Activated effector memory CD4-positive, alpha-beta T cell treated with anti-CD3 and anti-CD28 coated beads, Interleukin-2, amount 50 U/mL, for 16 hours (primary cell): ENCODE results near the gene TUBB6.
A peak's percentile ranks its signal among the peaks of the same experiment; 100 is the strongest.

ENCODE experiments used
- DNase-seq: peaks from one replicate; pipeline ENCODE4 v3.0.0-alpha.2; 2020

TUBB6 gene

DNA sequence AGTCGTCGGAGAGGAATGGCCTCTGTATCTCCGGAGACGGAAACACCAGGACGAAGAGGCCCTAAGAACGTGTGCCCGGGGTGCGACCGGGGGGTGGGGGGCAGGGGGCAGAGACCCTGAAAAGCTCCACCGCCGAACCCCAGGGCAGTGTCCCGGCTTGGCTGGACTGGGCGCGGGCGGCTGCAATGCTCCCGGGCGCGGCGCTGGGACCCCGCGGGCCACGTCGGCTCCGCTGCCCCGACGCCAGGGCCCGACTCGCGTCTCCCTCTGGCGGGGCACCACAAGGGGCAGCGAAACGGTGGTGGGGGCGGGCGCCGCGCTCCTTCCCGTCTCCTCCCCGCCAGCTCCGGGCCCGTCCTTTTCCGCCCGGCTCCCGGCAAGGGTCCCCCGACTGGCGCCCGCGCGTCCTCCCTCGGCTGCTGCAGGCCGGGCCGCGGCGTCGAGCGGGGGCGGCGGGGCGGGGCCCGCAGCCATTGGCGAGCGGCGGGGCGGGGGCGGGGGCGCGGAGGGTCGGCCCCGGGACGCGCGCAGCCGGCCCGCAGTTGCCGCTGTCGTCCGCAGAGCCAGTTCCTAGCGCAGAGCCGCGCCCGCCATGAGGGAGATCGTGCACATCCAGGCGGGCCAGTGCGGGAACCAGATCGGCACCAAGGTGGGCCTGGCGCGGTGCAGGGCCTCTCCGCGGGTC, at the start of gene TUBB6:
TUBB6 (plus strand) TSS at position 541 of the 685 bp plus-strand sequence; CDS start at position 593, 52 bp downstream.
- DNase-seq, result no peak

DNA sequence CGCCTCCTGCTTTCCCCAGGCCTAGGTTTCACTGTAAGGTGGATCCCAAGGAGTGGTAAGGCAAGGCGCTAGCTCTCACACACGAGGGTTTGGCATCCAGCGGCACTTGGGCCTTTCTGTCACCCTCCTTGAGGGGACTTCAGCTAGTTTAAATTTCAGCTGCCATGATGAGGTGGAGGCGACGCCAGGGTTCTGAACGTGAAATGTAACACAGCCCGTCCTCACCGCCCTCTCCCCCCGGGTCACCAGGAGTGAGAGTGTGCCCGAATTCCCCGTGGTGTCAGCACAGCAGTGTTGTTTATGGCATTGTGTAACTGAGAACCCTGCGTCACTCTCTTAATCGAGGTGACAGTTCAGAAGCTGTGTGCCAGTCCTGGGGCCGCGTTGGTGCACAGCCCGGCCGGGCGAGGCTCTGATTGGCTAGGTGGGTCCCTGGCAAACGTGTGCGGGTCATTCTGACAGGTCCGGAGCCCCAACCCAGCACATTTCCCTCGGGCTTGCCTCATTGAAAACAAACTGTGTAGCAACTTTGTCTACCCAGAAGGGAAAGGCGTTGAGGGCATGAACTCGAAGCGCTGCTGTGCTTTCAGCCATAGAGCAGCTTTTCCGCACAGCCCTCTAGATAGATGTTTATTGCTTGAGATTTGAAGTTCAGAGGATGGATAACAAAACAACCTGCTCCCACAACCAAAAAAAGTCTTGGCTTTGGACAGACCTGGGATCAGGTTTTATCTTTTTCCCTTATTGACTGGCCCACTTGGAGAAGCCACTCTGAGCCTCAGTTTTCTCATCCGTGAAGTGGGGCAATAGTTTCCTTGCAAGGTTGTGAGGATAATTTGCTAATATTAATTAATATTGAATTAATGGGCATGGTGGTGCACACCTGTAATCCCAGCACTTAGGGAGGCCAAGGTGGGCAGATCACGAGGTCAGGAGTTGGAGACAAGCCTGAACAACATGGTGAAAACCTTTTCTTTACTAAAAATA, 49.0 kb upstream of the TUBB6 start:
- no peak for DNase-seq

DNA sequence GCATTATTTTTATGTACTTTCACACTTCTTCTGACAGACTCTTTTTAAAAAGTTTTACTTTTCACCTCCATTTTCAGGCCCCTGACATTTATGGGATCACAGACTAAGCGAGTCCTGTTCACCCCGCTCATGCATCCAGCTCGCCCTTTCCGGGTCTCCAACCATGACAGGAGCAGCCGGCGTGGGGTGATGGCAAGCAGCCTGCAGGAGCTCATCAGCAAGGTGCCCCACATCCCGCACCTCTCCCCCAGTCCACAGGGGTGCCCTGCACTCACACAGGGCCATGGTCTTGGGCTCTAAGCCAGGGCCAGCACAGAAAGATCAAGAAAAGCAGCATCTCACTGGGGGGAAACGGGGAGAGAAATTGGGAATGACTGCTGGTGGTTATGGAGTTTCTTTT, 45.3 kb upstream of the TUBB6 start:
- no peak for DNase-seq

DNA sequence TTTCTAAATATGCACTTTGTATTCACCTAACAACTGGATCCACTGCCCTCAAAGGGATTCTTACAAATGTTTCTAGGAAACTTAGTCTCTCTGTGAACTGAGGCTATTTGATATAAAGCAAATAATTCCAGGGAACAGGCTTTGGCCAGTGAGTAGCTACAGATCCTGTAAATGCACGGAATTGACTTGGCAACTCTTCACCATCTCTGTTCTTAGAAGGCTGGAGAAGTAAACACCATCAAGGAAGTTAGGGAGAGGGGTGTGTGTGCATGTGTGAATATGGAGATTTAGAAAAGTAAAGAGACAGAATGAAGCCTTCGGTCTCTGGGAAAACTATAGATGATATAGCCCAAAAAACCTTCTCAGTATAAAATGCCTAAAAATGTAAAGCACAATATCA, 43.2 kb upstream of the TUBB6 start:
- no peak for DNase-seq

DNA sequence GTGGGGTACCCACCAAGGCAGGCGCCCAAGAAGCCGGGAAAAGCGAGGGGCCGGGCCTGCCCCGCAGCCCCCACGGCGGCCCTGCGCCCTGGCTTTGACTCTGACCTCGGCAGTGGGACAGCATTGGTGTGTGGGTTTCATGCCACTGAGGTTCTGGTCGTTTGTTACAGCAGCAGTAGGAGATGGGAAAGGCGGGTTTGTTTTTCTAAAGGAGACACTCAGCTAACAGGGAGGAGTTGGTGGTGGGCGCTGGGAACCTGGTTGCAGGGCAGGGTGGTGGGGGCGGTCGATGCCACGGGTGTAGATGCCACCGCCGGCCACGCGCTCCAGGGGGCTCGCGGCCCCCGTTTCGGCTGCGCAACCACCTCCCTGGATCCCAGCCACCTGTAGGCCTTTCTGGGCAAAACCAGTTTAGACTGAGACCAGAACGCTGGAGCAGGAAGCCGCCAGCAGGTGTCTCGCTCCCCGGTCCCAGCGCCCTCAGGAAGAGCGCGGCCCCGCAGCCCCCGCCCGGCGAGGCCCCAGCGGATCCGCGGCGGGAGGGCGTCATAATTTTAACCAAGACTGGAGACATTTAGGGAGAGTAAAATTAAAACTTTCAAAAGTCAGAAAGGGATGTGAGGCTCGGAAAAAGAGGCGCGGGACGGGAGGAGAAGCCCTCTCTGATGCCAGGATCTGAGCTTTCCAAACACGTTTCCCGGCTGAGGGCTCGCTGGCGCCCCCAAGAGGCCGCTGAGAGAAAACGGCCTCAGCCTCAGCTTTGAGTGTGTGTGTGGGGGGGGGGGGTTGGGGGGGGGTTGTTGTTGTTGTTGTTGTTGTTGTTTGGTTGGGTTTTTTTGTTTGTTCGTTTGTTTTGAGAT, 36.4 kb upstream of the TUBB6 start:
- DNase-seq, result peak; percentile 78

DNA sequence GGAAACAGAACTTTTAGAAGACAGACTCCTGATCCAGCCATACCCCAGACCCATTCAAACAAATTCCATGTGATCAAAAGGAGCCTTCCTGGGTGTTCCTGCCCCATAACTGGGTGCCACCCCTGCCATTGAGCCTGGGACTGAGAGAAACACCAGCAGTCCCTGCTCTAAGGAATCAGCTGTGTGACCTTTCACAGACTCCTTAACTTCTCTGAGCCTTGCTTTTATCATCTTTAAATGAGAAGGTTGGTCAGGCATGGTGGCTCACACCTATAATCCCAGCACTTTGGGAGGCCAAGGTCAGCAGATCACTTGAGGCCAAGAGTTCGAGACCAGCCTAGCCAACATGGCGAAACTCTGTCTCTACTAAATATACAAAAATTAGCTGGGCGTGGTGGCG, 33.2 kb upstream of the TUBB6 start:
- DNase-seq, result no peak

DNA sequence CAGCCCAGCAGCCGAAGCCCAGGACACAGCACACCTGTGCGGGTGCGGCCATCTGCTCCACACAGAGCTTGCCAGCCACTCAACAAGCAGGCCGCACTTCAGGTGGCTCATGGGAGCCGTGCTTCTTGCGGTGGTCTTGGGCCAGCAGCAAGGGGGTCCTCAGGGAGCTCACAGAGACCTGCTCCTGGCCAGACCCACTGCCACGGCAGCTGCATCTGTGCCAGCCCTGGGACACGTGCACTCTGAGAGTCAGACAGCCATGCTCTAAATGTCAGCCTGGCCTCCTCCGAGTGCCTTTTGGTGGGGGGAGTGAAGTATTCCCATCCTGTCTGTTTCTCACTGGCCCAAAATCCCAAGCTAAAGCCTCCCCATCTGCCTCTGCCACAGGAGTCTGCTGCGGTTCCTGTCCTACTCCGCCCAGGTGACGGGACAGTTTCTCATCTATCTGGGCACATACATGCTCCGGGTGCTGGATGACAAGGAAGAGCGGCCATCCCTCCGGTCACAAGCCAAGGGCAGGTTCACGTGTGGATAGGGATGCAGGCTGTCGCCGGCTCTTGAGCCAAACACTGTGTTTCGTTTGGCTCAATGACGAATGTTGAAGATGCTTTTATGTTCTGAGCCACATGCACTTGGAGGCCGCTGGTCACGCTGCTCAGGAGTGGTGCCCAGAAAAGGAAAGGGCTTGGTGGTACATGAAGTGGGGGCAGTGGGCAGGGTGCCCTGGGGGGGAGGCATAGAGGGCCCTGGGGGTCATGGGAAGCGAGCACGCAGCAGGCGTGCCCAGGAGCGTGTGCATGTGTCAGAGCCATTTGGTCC, 31.1 kb upstream of the TUBB6 start:
- no peak for DNase-seq

DNA sequence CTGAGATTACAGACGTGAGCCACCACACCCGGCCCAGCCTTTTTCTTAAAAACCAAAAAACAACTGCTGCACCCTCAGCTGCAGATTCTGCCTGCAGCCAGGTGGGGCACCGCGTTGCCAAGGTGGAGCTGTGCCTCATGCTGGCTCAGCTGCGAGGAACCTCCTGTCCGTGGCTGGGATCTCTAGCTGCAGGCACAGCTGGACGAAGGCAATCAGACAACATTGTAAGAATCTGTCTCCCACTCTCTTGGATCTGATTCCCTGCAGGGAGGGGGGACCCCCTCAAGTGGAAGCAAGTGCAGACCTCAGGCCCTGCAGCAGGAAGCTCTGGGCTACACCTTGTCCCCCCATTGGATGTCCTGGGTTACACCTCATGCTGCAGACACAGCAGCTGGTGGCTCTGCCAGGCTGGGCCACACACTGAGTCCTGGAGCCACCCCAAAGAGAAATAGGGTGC, 29.8 kb upstream of the TUBB6 start:
- no peak for DNase-seq

DNA sequence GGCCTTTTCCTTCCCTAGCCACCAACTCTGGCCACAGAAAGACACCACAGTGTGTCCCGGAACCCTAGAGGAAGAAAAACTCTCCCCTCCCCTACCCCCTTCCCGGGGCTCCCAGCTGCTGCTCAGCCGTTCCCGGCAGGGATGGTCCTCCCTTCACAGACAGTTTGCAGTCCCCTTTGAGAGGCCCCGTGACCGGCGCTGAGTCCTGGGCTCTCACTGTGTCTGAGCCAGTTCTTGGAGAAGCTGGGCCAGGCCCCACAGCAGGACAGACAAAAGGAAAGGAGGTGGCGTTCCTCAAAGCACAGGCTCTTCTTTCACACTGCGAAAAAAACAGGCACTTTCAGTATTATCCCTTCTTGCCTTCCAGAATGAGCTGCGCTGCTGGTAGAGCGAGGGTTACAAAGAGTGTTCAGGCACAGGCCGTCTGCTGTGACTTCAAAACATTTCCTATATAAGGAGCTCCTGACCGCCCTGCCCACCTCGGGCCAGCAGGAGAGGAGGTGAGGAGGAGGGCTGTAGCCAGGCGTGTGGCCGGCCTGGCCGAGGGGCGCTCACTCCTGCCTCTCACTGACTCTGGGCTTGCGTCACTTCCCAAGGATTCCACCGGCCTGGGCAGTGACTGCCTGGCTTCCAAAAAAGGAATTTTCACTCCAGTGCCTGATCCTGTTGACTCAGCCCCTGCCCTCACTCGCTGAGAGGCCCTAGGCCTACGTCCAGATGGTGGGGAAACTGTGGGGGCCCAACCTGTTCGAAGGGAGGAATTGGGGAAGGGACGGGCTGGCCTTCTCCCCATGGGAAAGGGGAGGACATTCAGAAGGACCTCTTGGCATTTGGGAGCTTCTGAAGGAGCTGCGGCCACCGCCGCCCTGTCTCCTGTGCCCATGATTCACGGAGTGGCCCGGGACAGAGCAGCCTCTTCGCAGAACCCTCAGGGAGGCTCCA, 29.0 kb upstream of the TUBB6 start:
- DNase-seq, result no peak

DNA sequence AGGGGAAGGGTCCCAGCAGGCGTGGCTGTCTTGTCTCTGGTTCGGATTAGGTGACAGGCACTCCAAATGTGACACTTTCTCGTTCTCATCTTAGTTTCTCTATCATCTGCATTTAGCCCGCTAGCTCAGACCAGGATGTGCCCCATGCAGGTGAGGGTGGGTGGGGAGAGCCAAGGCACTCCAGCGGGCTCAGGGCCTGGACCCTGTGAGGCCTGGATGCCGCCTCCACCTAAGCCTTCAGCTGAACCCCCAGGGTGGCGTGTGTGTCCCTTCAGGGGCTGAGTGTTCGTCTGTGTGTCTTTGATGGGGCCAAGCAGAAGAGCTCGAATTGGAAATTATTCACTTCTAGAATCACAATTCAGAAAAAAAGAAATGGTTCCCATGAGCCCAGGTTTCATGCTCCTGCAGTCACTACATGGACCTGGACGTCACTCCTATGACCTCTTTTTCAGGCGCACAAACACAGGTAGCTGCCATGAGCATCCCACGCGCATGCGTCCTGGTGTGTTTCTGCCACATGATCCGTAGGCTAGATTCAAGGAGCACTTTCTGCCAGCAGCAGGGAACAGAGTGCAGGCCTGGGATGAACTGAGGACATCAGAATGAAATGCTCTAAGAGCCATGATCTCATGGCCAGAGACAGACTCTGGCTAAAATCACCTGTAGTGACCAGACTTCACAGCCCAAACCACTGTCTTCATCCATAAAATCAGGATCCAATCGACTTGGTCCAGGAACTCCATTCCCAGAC, 28.1 kb upstream of the TUBB6 start:
- no peak for DNase-seq

DNA sequence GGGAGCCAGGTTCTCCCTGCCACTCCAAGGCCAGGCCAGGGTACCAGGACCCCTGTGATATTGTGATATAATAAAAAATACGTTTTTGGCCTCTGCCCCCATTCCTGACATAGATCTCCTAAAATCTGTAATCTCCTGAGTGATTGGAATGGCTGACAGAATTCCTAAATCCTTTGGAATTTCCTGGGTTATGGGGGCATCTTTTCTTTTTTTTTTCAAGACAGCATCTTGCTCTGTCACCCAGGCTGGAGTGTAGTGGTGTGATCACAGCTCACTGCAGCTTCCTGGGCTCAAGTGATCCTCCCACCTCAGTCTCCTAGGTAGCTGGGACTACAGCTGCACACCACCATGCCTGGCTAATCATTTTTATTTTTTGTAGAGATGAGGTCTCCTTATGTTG, 26.2 kb upstream of the TUBB6 start:
- no peak for DNase-seq

DNA sequence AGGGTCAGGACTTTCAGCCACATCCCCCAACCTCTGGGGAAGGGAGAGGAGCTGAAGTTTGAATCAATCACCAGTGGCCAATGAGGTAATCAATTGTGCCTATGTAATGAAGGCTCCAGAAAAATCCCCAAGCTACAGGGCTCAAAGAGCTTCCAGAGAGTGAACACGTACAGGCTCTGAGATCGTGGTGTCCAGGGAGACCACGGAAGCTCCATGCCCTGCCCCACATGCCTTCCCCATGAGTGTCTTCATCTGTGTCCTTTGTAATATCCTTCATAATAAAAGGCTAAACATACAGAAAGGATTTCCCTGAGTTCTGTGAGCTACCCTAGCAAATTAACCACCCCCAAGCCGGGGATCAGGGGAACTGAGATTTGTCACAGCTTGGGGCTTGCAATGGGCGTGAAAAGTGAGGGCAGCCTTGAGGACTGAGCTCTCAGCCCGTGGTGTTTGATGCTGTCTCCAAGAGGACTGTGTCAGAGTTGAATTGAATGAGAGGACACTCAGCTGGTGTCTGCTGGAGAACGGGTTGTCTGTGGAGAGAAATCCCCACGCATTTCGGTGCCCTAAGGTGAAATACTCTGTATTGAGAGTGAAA, 25.5 kb upstream of the TUBB6 start:
- no peak for DNase-seq

DNA sequence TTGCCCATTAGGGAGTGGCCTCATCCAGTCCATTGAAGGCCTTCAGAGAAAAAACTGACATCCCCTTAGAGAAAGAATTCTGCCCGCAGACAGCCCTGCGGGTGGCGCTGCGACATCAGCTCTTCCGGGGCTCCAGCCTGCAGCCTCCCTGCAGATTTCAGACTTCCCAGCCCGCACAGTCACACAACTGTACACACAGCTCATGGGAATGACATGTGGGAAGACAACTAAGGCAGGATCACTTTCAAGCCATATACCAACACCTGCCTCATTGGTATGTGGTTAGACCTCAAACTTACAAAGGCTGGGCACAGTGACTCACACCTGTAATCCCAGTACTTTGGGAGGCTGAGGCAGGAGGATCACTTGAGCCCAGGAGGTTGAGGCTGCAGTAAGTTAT, 24.8 kb upstream of the TUBB6 start:
- DNase-seq, result no peak

DNA sequence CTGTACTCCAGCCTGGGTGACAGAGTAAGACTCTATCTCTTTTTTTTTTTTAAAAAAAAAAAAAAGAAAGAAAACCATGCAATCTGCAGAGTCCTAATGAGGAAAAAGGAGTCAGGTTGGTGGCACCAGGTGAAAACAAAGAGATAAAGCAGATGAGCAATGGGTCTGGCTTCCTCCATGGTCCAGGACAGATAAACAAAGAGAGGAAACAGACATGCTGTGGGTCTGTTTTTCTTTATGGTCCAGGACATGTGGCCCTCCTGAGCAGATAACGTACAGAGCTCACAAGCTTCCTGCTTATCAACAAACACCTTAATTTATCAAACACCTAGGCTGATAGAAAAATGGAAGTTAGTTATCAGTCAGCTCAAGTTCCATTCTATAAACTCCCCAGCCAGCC, 24.4 kb upstream of the TUBB6 start:
- no peak for DNase-seq

DNA sequence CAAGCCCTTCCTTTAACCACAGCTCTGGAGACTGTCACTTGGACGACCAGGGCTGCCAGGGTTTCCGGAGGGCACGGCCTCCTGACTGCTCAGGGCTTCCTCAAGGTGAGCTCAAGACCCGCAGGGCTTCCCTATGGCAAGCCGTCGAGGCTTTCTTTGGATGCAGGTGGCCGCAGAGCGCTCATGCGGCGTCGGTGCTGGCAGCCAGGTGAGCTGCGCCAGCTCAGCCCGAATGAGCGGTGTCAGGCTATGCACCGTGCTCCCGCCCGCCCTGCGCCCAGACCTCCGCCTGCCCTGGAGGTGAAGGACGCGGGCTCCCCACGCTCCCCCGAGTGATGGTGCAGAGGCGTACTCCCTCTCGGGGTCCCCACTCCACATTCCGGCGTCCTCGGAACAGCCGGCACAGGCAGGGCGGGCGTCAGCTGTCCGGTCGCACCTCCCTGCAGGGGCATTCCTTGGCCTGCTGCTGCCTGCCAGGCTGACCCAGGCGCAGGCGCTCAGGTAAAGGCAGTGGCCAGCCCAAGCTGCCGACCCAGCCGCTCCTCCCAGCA, 20.8 kb upstream of the TUBB6 start:
- DNase-seq, result no peak

DNA sequence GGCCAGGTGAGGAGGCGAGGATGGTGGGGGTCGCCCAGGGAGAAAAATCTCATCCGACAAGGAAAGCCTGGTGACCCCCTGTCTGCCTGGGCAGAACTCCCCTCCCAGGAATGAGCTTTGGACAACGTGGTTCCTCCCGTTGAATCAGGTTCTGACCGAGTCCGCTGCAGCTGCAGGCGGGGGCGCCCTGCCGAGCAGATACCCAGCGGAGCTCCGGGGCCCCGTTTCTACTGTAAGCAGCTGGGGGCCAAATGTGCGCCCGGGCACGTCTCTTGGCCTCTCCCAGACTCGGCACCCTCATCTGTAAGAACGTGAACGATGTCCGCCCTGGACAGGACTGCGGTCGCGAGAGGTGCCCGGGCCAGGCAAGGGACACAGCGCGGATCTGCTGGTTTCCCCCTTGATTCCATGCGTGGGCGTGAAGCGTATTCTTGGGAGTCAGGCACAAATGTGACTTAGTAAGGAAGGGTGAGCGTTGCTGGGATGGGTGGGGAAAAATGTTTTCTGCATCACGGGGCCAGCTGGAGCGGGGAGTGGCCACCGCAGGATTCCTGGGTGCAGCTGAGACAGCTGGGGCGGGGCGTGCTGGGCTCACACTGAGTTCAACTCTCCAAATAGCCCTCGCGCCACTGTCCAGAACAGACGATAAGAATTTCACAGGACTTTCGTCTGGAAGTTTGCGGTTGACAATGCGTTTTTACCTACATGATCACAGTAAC, 20.2 kb upstream of the TUBB6 start:
- no peak for DNase-seq

DNA sequence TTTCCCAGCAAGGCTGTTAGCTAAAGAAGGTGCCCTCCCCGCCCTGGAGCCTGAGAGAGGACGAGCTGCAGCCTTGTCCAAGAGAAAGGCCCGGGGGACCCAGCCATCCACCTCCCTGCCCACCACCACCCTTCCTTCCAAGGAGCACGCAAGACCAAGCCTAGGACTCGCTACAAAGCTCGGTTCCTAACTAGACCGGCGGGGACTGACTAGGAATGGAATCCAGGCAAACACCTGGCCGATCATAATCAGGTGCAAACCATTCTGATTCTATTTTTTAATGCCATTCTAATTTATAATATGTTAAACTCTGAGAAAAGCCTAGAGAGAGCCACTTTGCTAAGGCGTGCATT, 19.7 kb upstream of the TUBB6 start:
- DNase-seq, result no peak

DNA sequence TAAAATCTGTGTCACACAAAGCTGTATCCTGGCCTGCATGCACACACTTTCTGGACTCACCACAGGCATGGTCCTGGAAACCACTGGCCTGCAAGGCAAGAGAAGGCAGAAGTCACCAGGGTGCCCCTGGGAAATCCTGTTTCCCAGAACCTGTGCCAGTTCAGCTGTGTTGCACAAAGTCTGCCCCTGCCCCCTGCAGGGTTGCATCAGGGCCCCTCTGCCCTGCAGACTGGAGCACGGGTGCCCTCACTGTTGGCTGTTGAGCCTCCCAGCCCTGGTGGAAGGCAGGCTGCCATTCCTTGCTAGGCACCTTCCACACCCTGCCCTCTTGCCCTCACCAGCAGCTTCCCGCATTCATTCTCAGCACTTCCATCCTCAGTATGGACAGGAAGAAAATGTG, 18.0 kb upstream of the TUBB6 start:
- DNase-seq, result no peak

DNA sequence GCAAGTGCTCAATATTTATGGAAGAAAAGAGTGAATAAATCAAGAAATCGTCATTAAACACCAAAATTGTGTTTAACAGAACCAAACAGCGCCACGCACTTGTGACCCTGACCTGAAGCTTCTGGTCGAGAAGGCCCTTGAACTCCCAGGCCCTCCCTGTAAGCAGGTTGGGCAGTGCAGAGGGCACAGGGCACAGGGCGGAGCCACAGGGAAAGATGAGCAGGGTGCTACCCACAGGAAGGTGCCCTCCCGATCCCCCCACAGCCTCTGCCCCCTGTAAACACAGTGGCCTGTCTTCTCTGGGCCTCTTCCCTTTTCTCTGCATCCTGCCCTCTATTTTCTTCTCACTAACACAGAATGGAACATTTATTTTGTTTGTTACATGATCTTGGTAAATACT, 16.9 kb upstream of the TUBB6 start:
- DNase-seq, result no peak
